Transverse colon (tissue), 4 donors: Measurements from ENCODE around the gene CD79B. TPM values are rescaled to one million over a fixed set of nuclear protein-coding genes. Genes with fewer than 3 reads are reported as not detected.

ENCODE experiments used
- DNase-seq: peaks from one replicate; pipeline ENCODE4 v3.0.0-alpha.2; 2019
- H3K27ac ChIP-seq, 4 donors: fragments of 200-600 bp; sonication (generic); 2 replicates each; pipeline ENCODE4 v1.5.1; 2016 to 2018; ENCODE audit warnings: inconsistent platforms in 4 of 4
- H3K27me3 ChIP-seq: fragments of 200-600 bp; sonication (generic); 2 replicates; pipeline ENCODE4 v1.5.1; 2017; ENCODE audit warnings: inconsistent platforms
- H3K36me3 ChIP-seq, 4 donors: fragments of 200-600 bp; sonication (generic); 2 replicates each; pipeline ENCODE4 v1.5.1; 2017 to 2019; ENCODE audit warnings: inconsistent platforms in 4 of 4
- H3K4me1 ChIP-seq, 4 donors: fragments of 200-600 bp; sonication (generic); 2 replicates each; pipeline ENCODE4 v1.5.1; 2017 to 2020; ENCODE audit warnings: inconsistent platforms in 4 of 4
- H3K4me3 ChIP-seq, 4 donors: fragments of 200-600 bp; sonication (generic); 1 replicate in 1 of 4; 2 replicates in 3 of 4; pipeline versions ENCODE4 v1.5.1 to v1.6.1; 2017 to 2019; ENCODE audit warnings: inconsistent platforms in 4 of 4
- H3K9me3 ChIP-seq, 2 donors: fragments of 200-600 bp; sonication (generic); 2 replicates each; pipeline ENCODE4 v1.5.1; 2017 to 2019; ENCODE audit warnings: inconsistent platforms in 2 of 2
- CTCF ChIP-seq, 5 experiments: fragments of 200-600 bp in 3 of 5; fragments of 450-650 bp in 2 of 5; sonication (generic) in 3 of 5; IDR thresholded peaks; 1 replicate in 2 of 5; 2 replicates in 3 of 5; pipeline ENCODE4 v1.5.1; 2016 to 2017; ENCODE audit warnings: antibody characterized with exemption in 5 of 5, inconsistent platforms in 3 of 5, mild to moderate bottlenecking in 2 of 5, moderate library complexity in 1 of 5
- EP300 ChIP-seq: sonication (generic); formaldehyde crosslinking; IDR thresholded peaks from one replicate; pipeline ENCODE4 v1.6.1; 2017; ENCODE audit warnings: antibody characterized with exemption, low read depth
- POLR2A ChIP-seq: fragments of 450-650 bp; IDR thresholded peaks from one replicate; pipeline ENCODE4 v1.6.1; 2016; ENCODE audit warnings: antibody characterized with exemption, mild to moderate bottlenecking, moderate library complexity
- POLR2AphosphoS5 ChIP-seq, 3 donors: sonication (generic); formaldehyde crosslinking; IDR thresholded peaks; one replicate each; pipeline ENCODE4 v1.6.1; 2016; ENCODE audit warnings: antibody characterized with exemption in 3 of 3
- WGBS, 2 donors: methylation state at CpG; one replicate each; pipeline ENCODE4 v1.1.5; 2018; ENCODE audit warnings: low coverage in 1 of 2; 5-methylcytosine and 5-hydroxymethylcytosine counted together
- in situ Hi-C, 4 donors: fragments of 200-750 bp; cut with MboI; loops; one replicate each; pipeline versions ENCODE4 v1.15.0 to v1.15.1; 2017; ENCODE audit warnings: low sequenced_read_pairs in 3 of 4, low pct_ligation_motif_present in 1 of 4, low pct_unique_long_range_greater_than_20kb in 1 of 4
- intact Hi-C: fragments of 100-400 bp; cut with DNase I; formaldehyde crosslinking; loops from one replicate; pipeline ENCODE4 v1.15.1; 2023; ENCODE audit warnings: low total_unique reads
- total RNA-seq, 4 donors: library from RNA; depleted of rRNA; stranded (reverse); fragments of >200 nt; gene quantifications; one replicate each; pipeline ENCODE4 v1.1.0, GENCODE V29; 2016

Gene CD79B
- total RNA-seq, 4 donors from 2014 or later = 0.68 to 38.9 (median 20.0) TPM; not detected in 1

GRCh38 chr17:63937920-63938319 is 5.8 kb upstream of the CD79B start:
- intact Hi-C loops (no loop called here), in situ Hi-C loops (no loop called here)
- TF ChIP-seq CTCF (IDR thresholded peaks at IDR 0.05) = no peak
- TF ChIP-seq POLR2AphosphoS5 (IDR thresholded peaks at IDR 0.05) = no peak
- TF ChIP-seq POLR2A = no peak
- TF ChIP-seq EP300 = no peak
- no peak overlapping the region for H3K27ac ChIP-seq
- 92 to 94% methylated on average over 4 of the region's 4 CpGs for WGBS, 2 donors
- no peaks in the 10 kb centered on the region for H3K9me3 ChIP-seq
- H3K4me3 ChIP-seq = no peak overlapping the region
- no peak for DNase-seq
- no peaks in the 10 kb centered on the region for H3K36me3 ChIP-seq
- no peaks in the 10 kb centered on the region for H3K27me3 ChIP-seq
- H3K4me1 ChIP-seq = no peaks in the 10 kb centered on the region

GRCh38 chr17:63937319-63937718 is 5.2 kb upstream of the CD79B start:
- no peaks in the 10 kb centered on the region for H3K27me3 ChIP-seq
- in situ Hi-C loops (no loop called here), intact Hi-C loops (no loop called here)
- no peaks in the 10 kb centered on the region for H3K9me3 ChIP-seq
- DNase-seq = no peak
- H3K4me1 ChIP-seq = no peaks in the 10 kb centered on the region
- no peak overlapping the region for H3K27ac ChIP-seq
- 88 to 100% methylated on average over 2 to 6 of the region's 6 CpGs for WGBS, 2 donors
- no peaks in the 10 kb centered on the region for H3K36me3 ChIP-seq
- no peak for TF ChIP-seq CTCF (IDR thresholded peaks at IDR 0.05)
- no peak for TF ChIP-seq POLR2A
- no peak for TF ChIP-seq EP300
- no peak for TF ChIP-seq POLR2AphosphoS5 (IDR thresholded peaks at IDR 0.05)
- no peak overlapping the region for H3K4me3 ChIP-seq

- intact Hi-C loops = no loop called here
- no peak for DNase-seq
- 65 to 78% methylated on average over 4 to 21 of the region's 21 CpGs for WGBS, 2 donors
- Histone ChIP-seq H3K27me3 (no peaks in the 10 kb centered on the region), H3K27ac (no peak overlapping the region), H3K9me3 (no peaks in the 10 kb centered on the region), H3K4me3 (no peak overlapping the region), H3K36me3 (no peaks in the 10 kb centered on the region), H3K4me1 (peaks cover 0 to 14% (median 3%) of the 10 kb centered on the region in 4 donors)
- in situ Hi-C loops = no loop called here
- TF ChIP-seq POLR2AphosphoS5 (IDR thresholded peaks at IDR 0.05) (no peak), EP300 (no peak), POLR2A (no peak), CTCF (IDR thresholded peaks at IDR 0.05) (no peak)
These were observed 2.3 kb upstream of the CD79B start for GRCh38 chr17:63934183-63935112.

- no peaks in the 10 kb centered on the region for H3K27me3 ChIP-seq
- no peak overlapping the region for H3K4me3 ChIP-seq
- 86 to 90% methylated on average over 4 to 8 of the region's 8 CpGs for WGBS, 2 donors
- no peaks in the 10 kb centered on the region for H3K9me3 ChIP-seq
- H3K27ac ChIP-seq = no peak overlapping the region
- intact Hi-C loops = no loop called here
- peaks cover 0 to 14% (median 3%) of the 10 kb centered on the region in 4 donors for H3K4me1 ChIP-seq
- in situ Hi-C loops = no loop called here
- DNase-seq = no peak
- TF ChIP-seq POLR2A (no peak), EP300 (no peak), POLR2AphosphoS5 (IDR thresholded peaks at IDR 0.05) (no peak), CTCF (IDR thresholded peaks at IDR 0.05) (no peak)
- no peaks in the 10 kb centered on the region for H3K36me3 ChIP-seq
These were observed 1.5 kb upstream of the CD79B start for GRCh38 chr17:63933598-63933997.
